ENCODE results near the gene RABGAP1L. TPM values are rescaled to one million over a fixed set of nuclear protein-coding genes. Genes with fewer than 3 reads are reported as not detected.

Gene RABGAP1L
- total and polyA plus RNA-seq, 7 experiments from 2014 or later, result 38.4 to 97.4 (median 55.1) TPM

DNA sequence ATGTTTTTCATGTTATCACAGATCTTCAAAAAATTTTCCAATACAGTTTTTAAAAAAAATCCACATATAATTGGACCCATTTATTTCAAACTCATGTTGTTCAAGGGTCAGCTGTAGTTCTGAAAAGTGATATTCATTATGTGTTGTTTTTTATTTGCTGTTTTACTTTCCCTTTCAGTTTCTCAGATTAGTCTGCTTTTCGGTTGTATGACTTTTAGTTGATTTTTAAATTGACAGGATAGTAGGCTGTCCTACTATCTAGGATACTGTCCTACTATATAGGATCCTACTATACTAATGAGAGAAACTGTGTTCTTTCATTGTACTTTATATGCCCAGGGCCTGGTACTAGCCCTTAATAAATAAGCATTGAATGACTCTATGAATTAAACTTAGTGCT is 254.9 kb downstream of the RABGAP1L start:
- ChIA-PET POLR2A (no interaction called here), CTCF (no interaction called here)
- intact Hi-C loops (cut with micrococcal nuclease), result no loop called here
- no peaks in the 10 kb centered on the region for H3K27me3 ChIP-seq (ENCODE audit: control insufficient read depth in 2 of 2, insufficient read depth in 2 of 2, low read length in 2 of 2)
- Mint-ChIP-seq H3K4me3 (peak overlapping the region in 4 of 10 donors; percentile 22 to 70 (median 42)), H3K36me3 (peaks cover 0 to 24% (median 16%) of the 10 kb centered on the region in 5 donors), H3K27me3 (no peaks in the 10 kb centered on the region), H3K27ac (peak overlapping the region in 1 of 9 donors; percentile 5), H3K9me3 (peaks cover 0 to 21% (median 3%) of the 10 kb centered on the region in 11 donors), H3K4me1 (peaks cover 4 to 50% (median 33%) of the 10 kb centered on the region in 7 donors)
- H3K4me3 ChIP-seq (ENCODE audit: low read length), result no peak overlapping the region
- H3K9me3 ChIP-seq (ENCODE audit: control insufficient read depth in 2 of 3, low read length in 3 of 3), result no peaks in the 10 kb centered on the region
- H3K36me3 ChIP-seq (ENCODE audit: control insufficient read depth in 2 of 3, insufficient read depth in 3 of 3, low read length in 3 of 3), result no peaks in the 10 kb centered on the region
- no peaks in the 10 kb centered on the region for H3K4me1 ChIP-seq (ENCODE audit: control insufficient read depth in 2 of 2, insufficient read depth in 2 of 2, low read length in 2 of 2)
- no peak for ATAC-seq
- no peak overlapping the region for H3K27ac ChIP-seq (ENCODE audit: low read depth, low read length)
- DNase-seq, result no peak

GRCh38 chr1:174415506-174415905 is 256.2 kb downstream of the RABGAP1L start:
- no peak for DNase-seq
- H3K36me3 ChIP-seq (ENCODE audit: control insufficient read depth in 2 of 3, insufficient read depth in 3 of 3, low read length in 3 of 3), result no peaks in the 10 kb centered on the region
- Mint-ChIP-seq H3K36me3 (peaks cover 0 to 22% (median 9%) of the 10 kb centered on the region in 5 donors), H3K4me3 (no peak overlapping the region), H3K4me1 (peaks cover 4 to 47% (median 33%) of the 10 kb centered on the region in 7 donors), H3K9me3 (peaks cover 0 to 15% (median 1%) of the 10 kb centered on the region in 11 donors), H3K27me3 (no peaks in the 10 kb centered on the region), H3K27ac (no peak overlapping the region)
- no peak overlapping the region for H3K27ac ChIP-seq (ENCODE audit: low read depth, low read length)
- no peak for ATAC-seq
- H3K27me3 ChIP-seq (ENCODE audit: control insufficient read depth in 2 of 2, insufficient read depth in 2 of 2, low read length in 2 of 2), result no peaks in the 10 kb centered on the region
- CTCF ChIA-PET, result no interaction called here
- no peaks in the 10 kb centered on the region for H3K9me3 ChIP-seq (ENCODE audit: control insufficient read depth in 2 of 3, low read length in 3 of 3)
- H3K4me3 ChIP-seq (ENCODE audit: low read length), result no peak overlapping the region
- H3K4me1 ChIP-seq (ENCODE audit: control insufficient read depth in 2 of 2, insufficient read depth in 2 of 2, low read length in 2 of 2), result no peaks in the 10 kb centered on the region
- POLR2A ChIA-PET, result no interaction called here
- intact Hi-C loops (cut with micrococcal nuclease), result no loop called here

DNA sequence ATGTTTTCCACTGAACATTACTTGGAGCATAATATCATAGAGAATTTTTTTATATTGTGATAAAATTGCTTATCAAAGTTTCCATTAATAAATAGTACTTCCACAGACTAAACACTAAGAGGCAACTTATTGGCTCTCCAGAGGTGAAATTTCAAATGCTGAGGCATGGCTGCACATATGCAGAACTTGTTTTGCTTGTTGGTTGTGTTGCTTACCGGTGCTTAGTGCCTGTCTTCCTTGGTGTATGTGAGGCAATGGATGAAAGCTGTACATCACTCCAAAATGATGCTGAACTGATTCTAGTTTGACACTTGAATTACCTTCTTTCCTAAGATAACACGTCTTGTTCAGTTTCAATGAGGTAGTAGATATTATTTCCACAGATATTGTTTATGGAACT is 258.6 kb downstream of the RABGAP1L start:
- no peaks in the 10 kb centered on the region for H3K27me3 Mint-ChIP-seq
- DNase-seq, result no peak
- Histone ChIP-seq H3K36me3 (ENCODE audit: control insufficient read depth in 2 of 3, insufficient read depth in 3 of 3, low read length in 3 of 3) (no peaks in the 10 kb centered on the region), H3K4me3 (ENCODE audit: low read length) (no peak overlapping the region), H3K4me1 (ENCODE audit: control insufficient read depth in 2 of 2, insufficient read depth in 2 of 2, low read length in 2 of 2) (no peaks in the 10 kb centered on the region), H3K9me3 (ENCODE audit: control insufficient read depth in 2 of 3, low read length in 3 of 3) (no peaks in the 10 kb centered on the region), H3K27me3 (ENCODE audit: control insufficient read depth in 2 of 2, insufficient read depth in 2 of 2, low read length in 2 of 2) (no peaks in the 10 kb centered on the region), H3K27ac (ENCODE audit: low read depth, low read length) (no peak overlapping the region)
- no peaks in the 10 kb centered on the region for H3K9me3 Mint-ChIP-seq
- ChIA-PET POLR2A (no interaction called here), CTCF (no interaction called here)
- no peak overlapping the region for H3K27ac Mint-ChIP-seq
- no peak overlapping the region for H3K4me3 Mint-ChIP-seq
- H3K36me3 Mint-ChIP-seq, result peaks cover 0 to 13% (median 11%) of the 10 kb centered on the region in 5 donors
- intact Hi-C loops (cut with micrococcal nuclease), result no loop called here
- H3K4me1 Mint-ChIP-seq, result peaks cover 0 to 29% (median 13%) of the 10 kb centered on the region in 7 donors
- ATAC-seq, result no peak

DNA sequence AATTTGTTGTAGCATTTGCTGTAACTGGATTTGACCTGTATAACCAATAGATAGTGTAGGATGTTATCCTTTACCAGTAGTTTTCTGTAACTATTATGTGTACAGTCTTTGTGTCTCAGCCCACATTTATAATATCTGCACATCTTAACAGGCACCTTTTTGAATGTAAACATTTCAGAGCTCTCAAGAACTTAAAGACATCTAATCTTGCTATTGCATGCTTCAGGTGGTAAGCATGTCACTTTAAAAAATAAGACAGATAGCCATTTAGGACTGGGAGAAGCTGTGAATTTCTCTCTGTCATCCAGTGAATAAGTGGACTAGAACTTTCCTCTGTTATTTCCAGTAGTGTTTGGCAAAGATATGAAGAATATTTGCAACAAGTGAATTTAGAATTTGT is 265.8 kb downstream of the RABGAP1L start:
- Mint-ChIP-seq H3K9me3 (no peaks in the 10 kb centered on the region), H3K27me3 (no peaks in the 10 kb centered on the region), H3K4me3 (no peak overlapping the region), H3K36me3 (peaks cover 0 to 19% (median 7%) of the 10 kb centered on the region in 5 donors), H3K27ac (no peak overlapping the region), H3K4me1 (peaks cover 0 to 4% (median 0%) of the 10 kb centered on the region in 7 donors)
- Histone ChIP-seq H3K4me1 (ENCODE audit: control insufficient read depth in 2 of 2, insufficient read depth in 2 of 2, low read length in 2 of 2) (no peaks in the 10 kb centered on the region), H3K4me3 (ENCODE audit: low read length) (no peak overlapping the region), H3K9me3 (ENCODE audit: control insufficient read depth in 2 of 3, low read length in 3 of 3) (no peaks in the 10 kb centered on the region), H3K27me3 (ENCODE audit: control insufficient read depth in 2 of 2, insufficient read depth in 2 of 2, low read length in 2 of 2) (no peaks in the 10 kb centered on the region), H3K27ac (ENCODE audit: low read depth, low read length) (no peak overlapping the region), H3K36me3 (ENCODE audit: control insufficient read depth in 2 of 3, insufficient read depth in 3 of 3, low read length in 3 of 3) (no peaks in the 10 kb centered on the region)
- CTCF ChIA-PET, result no interaction called here
- DNase-seq (no peak), ATAC-seq (no peak)
- intact Hi-C loops (cut with micrococcal nuclease), result no loop called here
- POLR2A ChIA-PET, result interaction anchor here (0.7 kb wide), 1 partner anchor 202 kb away, joined by 3 read pairs; no protein-coding TSS in a partner anchor

DNA sequence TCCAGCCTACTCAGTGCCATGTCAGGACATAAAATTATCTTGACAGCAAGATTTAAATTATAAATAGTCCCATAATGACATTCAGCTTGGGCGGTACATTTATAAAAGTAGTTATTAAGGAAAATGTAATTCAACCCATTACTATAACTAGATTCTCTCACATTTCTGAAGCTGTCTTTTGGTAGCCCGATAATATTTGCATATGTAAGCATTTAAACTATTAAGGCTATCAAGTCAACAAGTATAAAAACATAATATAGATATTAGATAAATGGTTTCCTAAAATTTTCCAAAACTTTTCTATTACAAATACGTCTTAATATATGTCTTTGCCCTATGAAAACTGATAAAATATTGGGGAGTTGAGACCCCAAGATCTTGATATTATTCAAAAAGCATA is 266.8 kb downstream of the RABGAP1L start:
- Mint-ChIP-seq H3K27ac (no peak overlapping the region), H3K9me3 (no peaks in the 10 kb centered on the region), H3K4me3 (no peak overlapping the region), H3K4me1 (peaks cover 0 to 4% (median 0%) of the 10 kb centered on the region in 7 donors), H3K27me3 (no peaks in the 10 kb centered on the region), H3K36me3 (peaks cover 0 to 12% (median 4%) of the 10 kb centered on the region in 5 donors)
- Histone ChIP-seq H3K9me3 (ENCODE audit: control insufficient read depth in 2 of 3, low read length in 3 of 3) (no peaks in the 10 kb centered on the region), H3K27ac (ENCODE audit: low read depth, low read length) (no peak overlapping the region), H3K4me1 (ENCODE audit: control insufficient read depth in 2 of 2, insufficient read depth in 2 of 2, low read length in 2 of 2) (no peaks in the 10 kb centered on the region), H3K4me3 (ENCODE audit: low read length) (no peak overlapping the region), H3K36me3 (ENCODE audit: control insufficient read depth in 2 of 3, insufficient read depth in 3 of 3, low read length in 3 of 3) (no peaks in the 10 kb centered on the region), H3K27me3 (ENCODE audit: control insufficient read depth in 2 of 2, insufficient read depth in 2 of 2, low read length in 2 of 2) (no peaks in the 10 kb centered on the region)
- intact Hi-C loops (cut with micrococcal nuclease), result no loop called here
- ATAC-seq (no peak), DNase-seq (no peak)
- ChIA-PET CTCF (no interaction called here), POLR2A (no interaction called here)

GRCh38 chr1:174428033-174428432 is 268.7 kb downstream of the RABGAP1L start:
- Histone ChIP-seq H3K4me1 (ENCODE audit: control insufficient read depth in 2 of 2, insufficient read depth in 2 of 2, low read length in 2 of 2) (no peaks in the 10 kb centered on the region), H3K27me3 (ENCODE audit: control insufficient read depth in 2 of 2, insufficient read depth in 2 of 2, low read length in 2 of 2) (no peaks in the 10 kb centered on the region), H3K4me3 (ENCODE audit: low read length) (no peak overlapping the region), H3K27ac (ENCODE audit: low read depth, low read length) (no peak overlapping the region), H3K36me3 (ENCODE audit: control insufficient read depth in 2 of 3, insufficient read depth in 3 of 3, low read length in 3 of 3) (no peaks in the 10 kb centered on the region), H3K9me3 (ENCODE audit: control insufficient read depth in 2 of 3, low read length in 3 of 3) (no peaks in the 10 kb centered on the region)
- CTCF ChIA-PET, result no interaction called here
- no peak overlapping the region for H3K27ac Mint-ChIP-seq
- intact Hi-C loops (cut with micrococcal nuclease), result no loop called here
- ATAC-seq (no peak), DNase-seq (no peak)
- H3K36me3 Mint-ChIP-seq, result peaks cover 0 to 10% (median 0%) of the 10 kb centered on the region in 5 donors
- no peak overlapping the region for H3K4me3 Mint-ChIP-seq
- H3K9me3 Mint-ChIP-seq, result peaks cover 0 to 1% (median 0%) of the 10 kb centered on the region in 11 donors
- POLR2A ChIA-PET, result no interaction called here
- peaks cover 0 to 4% (median 0%) of the 10 kb centered on the region in 7 donors for H3K4me1 Mint-ChIP-seq
- H3K27me3 Mint-ChIP-seq, result no peaks in the 10 kb centered on the region

DNA sequence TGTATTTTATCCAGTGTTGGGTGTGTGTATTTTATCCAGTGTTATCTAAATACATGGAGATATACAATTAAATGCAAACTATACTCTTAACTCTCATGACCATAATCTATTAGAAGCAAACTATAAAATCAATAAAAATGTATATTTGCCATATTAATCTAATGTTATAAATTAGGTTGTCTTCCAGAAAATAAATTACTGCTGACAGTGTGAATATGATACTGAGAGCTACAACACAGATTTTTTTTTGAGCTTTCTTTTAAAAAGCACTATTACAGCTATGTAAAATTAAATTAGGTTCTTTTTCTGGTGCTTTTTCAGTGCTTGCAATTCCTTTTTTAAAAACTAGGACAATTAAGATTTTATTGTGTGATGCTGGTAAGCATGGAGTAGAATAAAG is 269.4 kb downstream of the RABGAP1L start:
- no peak overlapping the region for H3K4me3 ChIP-seq (ENCODE audit: low read length)
- Mint-ChIP-seq H3K27ac (no peak overlapping the region), H3K9me3 (peaks cover 0 to 1% (median 0%) of the 10 kb centered on the region in 11 donors), H3K4me3 (no peak overlapping the region), H3K4me1 (peaks cover 0 to 4% (median 0%) of the 10 kb centered on the region in 7 donors), H3K27me3 (no peaks in the 10 kb centered on the region), H3K36me3 (peaks cover 0 to 15% (median 0%) of the 10 kb centered on the region in 5 donors)
- no peaks in the 10 kb centered on the region for H3K27me3 ChIP-seq (ENCODE audit: control insufficient read depth in 2 of 2, insufficient read depth in 2 of 2, low read length in 2 of 2)
- H3K36me3 ChIP-seq (ENCODE audit: control insufficient read depth in 2 of 3, insufficient read depth in 3 of 3, low read length in 3 of 3), result no peaks in the 10 kb centered on the region
- H3K9me3 ChIP-seq (ENCODE audit: control insufficient read depth in 2 of 3, low read length in 3 of 3), result no peaks in the 10 kb centered on the region
- POLR2A ChIA-PET, result no interaction called here
- ATAC-seq (no peak), DNase-seq (no peak)
- intact Hi-C loops (cut with micrococcal nuclease), result no loop called here
- no peaks in the 10 kb centered on the region for H3K4me1 ChIP-seq (ENCODE audit: control insufficient read depth in 2 of 2, insufficient read depth in 2 of 2, low read length in 2 of 2)
- CTCF ChIA-PET, result no interaction called here
- H3K27ac ChIP-seq (ENCODE audit: low read depth, low read length), result no peak overlapping the region

All from naive thymus-derived CD4-positive, alpha-beta T cell (primary cell).